Upper lobe of right lung (tissue), 1 donor: ENCODE data around the gene C1orf87. TPM values are rescaled to one million over a fixed set of nuclear protein-coding genes. Genes with fewer than 3 reads are reported as not detected.

Experiments
- ATAC-seq: fragments of 200-7000 bp; cut with Tn5 transposase; one replicate; pipeline ENCODE4 v1.9.1; 2020; ENCODE audit warnings: mild to moderate bottlenecking, moderate library complexity
- DNase-seq: peaks from one replicate; pipeline ENCODE4 v3.0.0-alpha.2; 2020
- H3K27ac ChIP-seq: fragments of 200-600 bp; one replicate; pipeline ENCODE4 v1.8.0; 2022
- H3K27me3 ChIP-seq: fragments of 200-600 bp; one replicate; pipeline ENCODE4 v1.8.0; 2022; ENCODE audit warnings: mild to moderate bottlenecking
- H3K36me3 ChIP-seq: fragments of 200-600 bp; one replicate; pipeline ENCODE4 v1.8.0; 2022
- H3K4me1 ChIP-seq: fragments of 200-600 bp; one replicate; pipeline ENCODE4 v1.8.0; 2022
- H3K4me3 ChIP-seq: fragments of 200-600 bp; one replicate; pipeline ENCODE4 v1.8.0; 2022; ENCODE audit warnings: mild to moderate bottlenecking
- H3K9me3 ChIP-seq: fragments of 200-600 bp; one replicate; pipeline ENCODE4 v1.8.0; 2022
- intact Hi-C: fragments of 100-400 bp; cut with DNase I; formaldehyde crosslinking; loops from one replicate; pipeline ENCODE4 v1.11.0; 2022
- total RNA-seq: library from RNA; stranded (reverse); fragmentation: NEBNext Ultra II Directional; extraction: Animal tissue kit (Norgen Biotek cat#: 25700); gene quantifications from one replicate; pipeline ENCODE4 v1.2.1, GENCODE V29; 2021
- TF ChIP-seq, protein P1 (sequence below): fragments of 200-600 bp; IDR thresholded peaks from one replicate; pipeline ENCODE4 v1.8.0; 2022; ENCODE audit warnings: antibody characterized with exemption
- donor health status: DM: no; HTN: yes; CAD: no; lungs with severe emphysema.

Gene C1orf87
- total RNA-seq, 1 donor from 2014 or later = 1.7 TPM

DNA sequence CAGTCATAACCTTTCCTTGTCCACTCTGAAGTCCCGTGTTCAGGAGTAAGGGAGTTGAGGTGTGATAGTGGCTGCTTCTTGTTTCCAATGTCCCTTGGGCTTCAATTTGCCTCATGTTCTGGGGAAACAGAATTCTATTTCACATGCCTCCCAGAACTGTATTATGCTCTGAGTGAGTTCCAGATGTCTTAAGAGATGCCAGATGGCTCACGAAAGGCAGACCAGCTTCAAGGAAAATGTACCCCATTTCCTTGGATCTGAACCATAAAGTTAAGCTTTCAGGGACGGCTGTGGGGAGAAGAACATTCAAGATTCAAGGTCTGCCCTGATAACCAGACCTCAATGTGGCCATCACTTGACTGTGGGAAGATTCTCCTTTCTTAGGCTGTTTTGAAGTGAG lies 42.4 kb downstream of the C1orf87 start:
- TF ChIP-seq, protein P1, sequence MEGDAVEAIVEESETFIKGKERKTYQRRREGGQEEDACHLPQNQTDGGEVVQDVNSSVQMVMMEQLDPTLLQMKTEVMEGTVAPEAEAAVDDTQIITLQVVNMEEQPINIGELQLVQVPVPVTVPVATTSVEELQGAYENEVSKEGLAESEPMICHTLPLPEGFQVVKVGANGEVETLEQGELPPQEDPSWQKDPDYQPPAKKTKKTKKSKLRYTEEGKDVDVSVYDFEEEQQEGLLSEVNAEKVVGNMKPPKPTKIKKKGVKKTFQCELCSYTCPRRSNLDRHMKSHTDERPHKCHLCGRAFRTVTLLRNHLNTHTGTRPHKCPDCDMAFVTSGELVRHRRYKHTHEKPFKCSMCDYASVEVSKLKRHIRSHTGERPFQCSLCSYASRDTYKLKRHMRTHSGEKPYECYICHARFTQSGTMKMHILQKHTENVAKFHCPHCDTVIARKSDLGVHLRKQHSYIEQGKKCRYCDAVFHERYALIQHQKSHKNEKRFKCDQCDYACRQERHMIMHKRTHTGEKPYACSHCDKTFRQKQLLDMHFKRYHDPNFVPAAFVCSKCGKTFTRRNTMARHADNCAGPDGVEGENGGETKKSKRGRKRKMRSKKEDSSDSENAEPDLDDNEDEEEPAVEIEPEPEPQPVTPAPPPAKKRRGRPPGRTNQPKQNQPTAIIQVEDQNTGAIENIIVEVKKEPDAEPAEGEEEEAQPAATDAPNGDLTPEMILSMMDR = no peak
- Histone ChIP-seq H3K4me1 (no peaks in the 10 kb centered on the region), H3K27ac (no peak overlapping the region), H3K36me3 (no peaks in the 10 kb centered on the region), H3K27me3 (no peaks in the 10 kb centered on the region), H3K4me3 (no peak overlapping the region), H3K9me3 (no peaks in the 10 kb centered on the region)
- DNase-seq = no peak
- intact Hi-C loops = no loop called here
- no peak for ATAC-seq

DNA sequence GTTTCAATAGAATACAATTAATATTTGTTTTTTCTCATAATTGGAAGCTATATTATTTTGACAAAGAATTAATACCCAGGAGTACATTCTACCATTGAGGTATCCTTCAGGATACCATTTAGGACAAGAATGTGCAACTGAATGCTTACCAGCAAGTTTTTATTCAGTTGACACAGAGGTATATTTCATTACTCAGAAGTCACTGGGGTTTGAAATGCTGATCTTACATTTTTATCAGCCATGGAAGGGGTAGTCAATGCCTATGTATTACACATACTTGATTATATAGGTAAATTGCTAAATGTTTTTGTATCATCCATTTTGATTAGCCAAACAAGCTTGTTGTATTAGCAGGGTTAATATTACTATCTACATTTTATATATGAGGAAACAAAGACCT lies 48.0 kb downstream of the C1orf87 start:
- no peaks in the 10 kb centered on the region for H3K36me3 ChIP-seq
- H3K4me1 ChIP-seq = no peaks in the 10 kb centered on the region
- TF ChIP-seq, protein P1 = no peak
- ATAC-seq = no peak
- no peak for DNase-seq
- H3K27ac ChIP-seq = no peak overlapping the region
- H3K4me3 ChIP-seq = no peak overlapping the region
- intact Hi-C loops = no loop called here
- H3K27me3 ChIP-seq = no peaks in the 10 kb centered on the region
- H3K9me3 ChIP-seq = no peaks in the 10 kb centered on the region

DNA sequence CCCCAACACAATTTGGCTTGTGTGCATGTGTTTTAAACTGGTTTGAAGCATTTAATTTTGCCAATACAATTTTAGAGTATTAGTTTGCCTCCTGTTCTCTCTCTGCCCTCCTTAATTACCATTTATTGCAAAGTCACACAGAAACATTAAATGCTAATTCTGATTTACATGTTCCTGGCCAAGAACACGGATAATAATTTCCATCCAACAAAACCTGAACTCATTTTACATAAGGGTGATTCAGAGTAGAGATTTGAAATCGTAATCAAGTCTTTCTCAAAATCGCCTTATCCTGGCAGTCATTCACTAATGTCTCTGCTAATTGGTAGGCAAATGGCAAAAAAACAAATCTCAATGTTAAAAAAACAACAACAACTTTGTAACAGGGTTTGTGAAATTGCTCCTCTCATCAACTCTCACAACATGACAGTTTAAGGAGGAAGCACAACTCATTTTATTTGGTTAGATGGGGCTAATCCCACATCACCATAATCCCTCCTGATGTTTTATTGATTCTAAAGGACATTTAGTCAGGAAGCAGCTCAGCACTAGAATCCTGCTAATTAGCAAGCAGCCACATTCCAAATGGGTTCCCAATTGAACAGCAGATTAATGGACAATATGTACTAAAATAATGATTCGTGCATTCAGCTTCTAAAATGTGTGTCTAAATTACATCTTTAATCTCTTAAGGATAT lies 55.9 kb downstream of the C1orf87 start:
- H3K27me3 ChIP-seq = no peaks in the 10 kb centered on the region
- H3K4me1 ChIP-seq = no peaks in the 10 kb centered on the region
- ATAC-seq (no peak), DNase-seq (no peak)
- no peak overlapping the region for H3K27ac ChIP-seq
- no peak overlapping the region for H3K4me3 ChIP-seq
- TF ChIP-seq, protein P1 = no peak
- intact Hi-C loops = no loop called here
- no peaks in the 10 kb centered on the region for H3K36me3 ChIP-seq
- no peaks in the 10 kb centered on the region for H3K9me3 ChIP-seq

DNA sequence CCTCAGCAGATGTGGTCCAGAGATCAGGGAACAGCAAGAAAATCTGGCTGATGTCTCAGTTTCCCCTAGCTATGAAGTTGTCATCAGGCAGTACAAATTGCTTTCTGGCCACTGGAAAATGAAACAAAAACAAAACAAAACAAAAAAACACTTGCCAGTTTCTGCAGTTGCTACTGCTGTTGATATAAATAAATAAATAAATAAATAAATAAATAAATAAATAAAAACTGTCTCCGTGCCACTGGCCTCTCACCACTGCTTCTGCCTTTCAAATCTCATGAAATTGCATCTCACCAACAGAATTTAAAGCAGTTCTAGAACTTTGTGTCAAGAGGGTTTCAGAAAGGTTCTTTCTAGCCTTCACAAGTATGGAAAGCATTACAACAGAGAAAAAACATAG lies 62.9 kb downstream of the C1orf87 start:
- Histone ChIP-seq H3K4me1 (no peaks in the 10 kb centered on the region), H3K4me3 (no peak overlapping the region), H3K27ac (no peak overlapping the region), H3K9me3 (no peaks in the 10 kb centered on the region), H3K27me3 (no peaks in the 10 kb centered on the region), H3K36me3 (no peaks in the 10 kb centered on the region)
- ATAC-seq (no peak), DNase-seq (no peak)
- TF ChIP-seq, protein P1 = no peak
- intact Hi-C loops = no loop called here

DNA sequence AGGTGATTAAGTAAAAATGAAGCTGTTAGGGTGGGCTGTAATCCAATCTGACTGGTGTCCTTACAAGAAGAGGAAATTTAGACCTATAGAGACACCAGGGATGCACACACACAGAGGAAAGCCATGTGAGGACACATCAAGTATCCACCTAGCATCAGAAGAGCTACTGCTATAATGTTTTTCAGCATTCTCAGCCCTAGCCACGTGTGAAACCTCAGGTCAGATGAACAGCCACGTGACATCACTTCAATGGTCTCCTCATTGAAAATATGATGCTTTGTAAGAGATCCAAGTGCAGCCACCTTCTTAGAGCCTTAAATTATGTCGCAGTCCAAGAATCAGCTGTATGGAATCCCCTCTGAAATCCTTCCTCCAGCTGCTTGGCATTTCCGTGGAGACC lies 65.1 kb downstream of the C1orf87 start:
- Histone ChIP-seq H3K4me3 (no peak overlapping the region), H3K4me1 (no peaks in the 10 kb centered on the region)
- intact Hi-C loops = no loop called here

More for the DNA sequence above, 65.1 kb downstream of the C1orf87 start:
- no peak overlapping the region for H3K27ac ChIP-seq
- H3K27me3 ChIP-seq = no peaks in the 10 kb centered on the region
- DNase-seq (no peak), ATAC-seq (no peak)
- no peaks in the 10 kb centered on the region for H3K36me3 ChIP-seq
- TF ChIP-seq, protein P1 = no peak
- H3K9me3 ChIP-seq = no peaks in the 10 kb centered on the region
